C4-2B (cell line): ENCODE data around the gene EMP2.

Experiments
- ZFX ChIP-seq: fragments of 450-650 bp; IDR thresholded peaks from 2 replicates; pipeline ENCODE4 v1.6.1; 2017
- TF ChIP-seq, protein P1 (sequence below): fragments of 450-650 bp; conservative IDR thresholded peaks from 2 replicates; pipeline ENCODE4 v1.5.1; 2017; ENCODE audit warnings: mild to moderate bottlenecking

DNA sequence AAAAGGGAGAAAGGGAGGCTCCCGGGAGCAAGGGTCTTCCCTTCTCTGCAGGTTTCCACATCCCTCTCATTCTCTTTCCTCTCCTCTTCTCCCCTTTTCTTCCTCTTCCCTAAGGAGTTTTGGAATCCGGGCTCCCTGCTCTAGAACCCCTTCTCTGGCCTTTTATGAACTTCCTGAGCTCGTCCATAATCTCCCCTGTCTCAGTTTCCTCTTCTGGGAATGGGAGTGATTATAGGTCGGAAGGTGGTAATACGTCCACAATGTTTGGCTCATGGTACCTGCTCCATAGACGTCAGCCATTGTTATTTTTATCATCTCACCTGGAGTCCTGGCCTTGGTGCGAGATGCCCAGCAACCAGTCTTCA, 467 bp upstream of the EMP2 start:
- TF ChIP-seq, protein P1, sequence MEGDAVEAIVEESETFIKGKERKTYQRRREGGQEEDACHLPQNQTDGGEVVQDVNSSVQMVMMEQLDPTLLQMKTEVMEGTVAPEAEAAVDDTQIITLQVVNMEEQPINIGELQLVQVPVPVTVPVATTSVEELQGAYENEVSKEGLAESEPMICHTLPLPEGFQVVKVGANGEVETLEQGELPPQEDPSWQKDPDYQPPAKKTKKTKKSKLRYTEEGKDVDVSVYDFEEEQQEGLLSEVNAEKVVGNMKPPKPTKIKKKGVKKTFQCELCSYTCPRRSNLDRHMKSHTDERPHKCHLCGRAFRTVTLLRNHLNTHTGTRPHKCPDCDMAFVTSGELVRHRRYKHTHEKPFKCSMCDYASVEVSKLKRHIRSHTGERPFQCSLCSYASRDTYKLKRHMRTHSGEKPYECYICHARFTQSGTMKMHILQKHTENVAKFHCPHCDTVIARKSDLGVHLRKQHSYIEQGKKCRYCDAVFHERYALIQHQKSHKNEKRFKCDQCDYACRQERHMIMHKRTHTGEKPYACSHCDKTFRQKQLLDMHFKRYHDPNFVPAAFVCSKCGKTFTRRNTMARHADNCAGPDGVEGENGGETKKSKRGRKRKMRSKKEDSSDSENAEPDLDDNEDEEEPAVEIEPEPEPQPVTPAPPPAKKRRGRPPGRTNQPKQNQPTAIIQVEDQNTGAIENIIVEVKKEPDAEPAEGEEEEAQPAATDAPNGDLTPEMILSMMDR: no peak
- no peak for TF ChIP-seq ZFX
